NCI-H1417 treated with DMSO at 0.1 percent for 48 hours (cell line): ENCODE data around the gene UBXN7.
"Not testable (repeated sequence)": the region's sequence is repeated elsewhere in the genome, so short reads cannot be mapped to it uniquely, and the experiment has no call there.

Experiments
- DNase-seq: peaks from one replicate; lab custom pipeline; 2025; lab: John Stamatoyannopoulos, UW

UBXN7 gene

DNA sequence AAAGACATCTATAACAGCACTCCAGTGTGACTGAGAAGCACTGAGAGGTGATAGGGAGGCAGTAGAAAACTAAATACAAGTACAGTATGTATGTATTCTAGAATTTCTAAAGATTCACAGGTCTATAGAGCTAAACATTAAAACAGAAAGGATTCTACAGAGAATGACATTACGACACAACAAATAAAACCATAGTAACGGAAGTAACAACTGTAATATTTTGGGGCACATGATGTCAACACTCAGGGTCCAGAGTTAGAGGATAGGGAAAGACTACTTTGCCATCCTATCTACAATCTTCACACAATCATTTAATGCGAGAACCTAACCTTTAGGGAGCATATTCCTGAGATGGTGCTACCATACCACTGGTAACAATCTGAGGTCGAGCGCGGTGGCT, 13.6 kb downstream of the UBXN7 start:
- no peak for DNase-seq

- no peak for DNase-seq
Measured at GRCh38 chr3:196414469-196414868, 17.8 kb downstream of the UBXN7 start.

GRCh38 chr3:196412704-196413103, 19.5 kb downstream of the UBXN7 start:
- no peak for DNase-seq

- DNase-seq = no peak
Measured at GRCh38 chr3:196409409-196409808, 22.8 kb downstream of the UBXN7 start.

DNA sequence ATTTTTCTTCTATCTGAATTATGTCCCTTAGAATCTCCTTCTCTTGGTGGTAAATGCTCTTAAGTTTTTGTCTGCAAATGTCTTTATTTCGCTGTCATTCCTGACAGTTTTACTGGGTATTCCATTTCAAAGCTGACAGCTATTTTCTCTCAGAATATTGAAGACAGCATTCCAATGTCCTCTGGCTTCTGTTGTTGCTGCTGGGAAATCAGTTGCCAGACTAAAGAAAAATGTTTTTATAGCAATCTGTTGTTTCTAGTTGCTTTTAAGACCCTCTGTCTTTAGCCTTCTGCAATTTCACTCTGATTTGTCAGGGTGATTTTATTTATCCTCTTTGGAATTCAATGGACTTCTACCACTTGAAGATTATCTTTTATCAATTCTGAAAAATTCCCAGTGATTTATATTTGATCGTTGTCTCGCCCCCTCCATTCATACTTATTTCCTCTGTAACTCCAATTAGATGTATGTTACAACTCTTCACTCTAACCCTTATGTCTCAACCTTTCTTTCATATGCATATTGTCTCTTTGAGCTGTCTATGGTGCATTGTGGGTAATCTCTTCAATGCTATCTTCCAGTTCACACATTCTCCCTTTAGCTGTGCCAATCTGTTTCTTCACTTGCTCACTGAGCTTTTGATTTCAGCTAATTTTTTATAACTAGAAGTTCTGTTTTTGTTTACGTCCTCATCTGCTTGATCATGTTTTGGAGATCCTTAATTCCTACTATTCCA, 23.5 kb downstream of the UBXN7 start:
- DNase-seq = no peak

- no peak for DNase-seq
Measured at GRCh38 chr3:196406811-196407470, 25.3 kb downstream of the UBXN7 start.

DNA sequence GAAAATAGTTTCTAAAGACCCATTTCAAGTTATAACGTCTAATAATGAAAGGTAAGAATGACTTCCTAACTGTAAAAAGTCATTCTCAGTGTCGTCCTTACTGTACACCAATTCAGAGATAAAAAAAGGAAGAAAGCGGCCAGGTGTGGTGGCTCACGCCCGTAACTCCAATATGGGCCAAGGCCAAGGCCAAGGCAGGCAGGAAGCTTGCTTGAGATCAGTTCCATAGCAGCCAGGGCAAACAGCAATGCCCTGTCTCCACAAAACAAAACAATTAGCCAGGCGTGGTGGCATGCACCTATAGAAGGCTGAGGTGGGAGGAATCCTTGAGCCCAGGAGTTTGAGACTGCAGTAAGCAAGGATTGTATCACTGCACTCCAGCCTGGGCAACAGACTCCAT, 31.9 kb downstream of the UBXN7 start:
- no peak for DNase-seq

DNA sequence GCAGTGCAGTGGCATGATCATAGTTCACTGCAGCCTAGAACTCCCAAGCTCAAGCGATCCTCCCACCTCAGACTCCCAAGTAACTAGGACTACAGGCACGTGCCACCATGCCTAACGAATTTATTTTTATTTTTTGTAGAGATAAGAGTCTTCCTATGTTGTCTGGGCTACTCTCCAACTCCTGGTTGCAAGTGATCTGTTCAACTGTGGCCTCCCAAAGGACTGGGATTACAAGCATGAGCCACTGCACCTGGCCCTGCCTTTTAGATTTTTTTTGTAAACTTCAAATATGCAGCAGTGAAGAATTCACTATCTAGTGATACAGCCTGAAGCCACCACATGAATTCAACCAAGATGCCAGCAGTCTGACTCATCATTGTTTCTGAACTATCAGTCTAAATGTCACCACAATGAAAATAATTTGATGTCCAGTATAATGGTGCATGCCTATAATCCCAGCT, 32.7 kb downstream of the UBXN7 start:
- DNase-seq = no peak

DNA sequence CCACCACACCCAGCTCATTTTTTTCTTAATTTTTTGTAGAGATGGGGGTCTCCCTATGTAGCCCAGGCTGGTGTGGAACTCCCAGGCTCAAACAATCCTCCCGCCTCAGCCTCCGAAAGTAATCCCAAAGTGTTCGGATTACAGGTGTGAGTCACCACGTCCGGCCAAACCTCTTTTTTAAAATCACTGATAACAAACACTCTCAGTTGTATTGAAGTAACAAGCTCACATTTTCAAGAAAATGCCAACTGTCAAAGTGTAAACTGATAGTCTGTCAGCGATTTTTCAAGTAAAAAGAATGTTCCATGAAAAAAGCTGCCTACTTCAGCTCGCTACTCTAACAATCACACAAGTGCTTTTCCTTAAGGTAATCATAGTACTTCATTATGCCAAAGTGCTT, 33.4 kb downstream of the UBXN7 start:
- DNase-seq = no peak

DNA sequence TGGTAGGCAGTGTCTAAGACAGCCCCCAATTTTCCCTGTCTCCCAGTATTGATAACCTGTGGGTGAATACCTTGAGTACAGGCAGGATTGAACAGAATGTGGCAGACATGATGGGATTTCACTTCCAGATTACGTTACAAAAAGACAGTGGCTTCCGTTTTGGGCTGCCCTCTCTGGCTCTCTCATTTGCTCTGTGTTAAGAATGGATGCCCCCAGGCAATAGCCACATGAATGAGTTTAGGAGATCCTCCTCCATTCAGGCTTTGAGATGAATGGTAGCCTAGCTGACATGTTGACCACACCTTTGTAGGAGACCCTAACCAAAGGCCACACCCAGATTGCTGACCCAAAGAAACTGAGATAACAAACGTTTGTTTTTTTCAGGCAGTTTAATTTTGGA, 34.3 kb downstream of the UBXN7 start:
- DNase-seq = no peak

GRCh38 chr3:196390116-196390515, 42.1 kb downstream of the UBXN7 start:
- no peak for DNase-seq

- no peak for DNase-seq
Measured at GRCh38 chr3:196388956-196389355, 43.3 kb downstream of the UBXN7 start.

GRCh38 chr3:196387941-196388340, 44.3 kb downstream of the UBXN7 start:
- not testable (repeated sequence) for DNase-seq

DNA sequence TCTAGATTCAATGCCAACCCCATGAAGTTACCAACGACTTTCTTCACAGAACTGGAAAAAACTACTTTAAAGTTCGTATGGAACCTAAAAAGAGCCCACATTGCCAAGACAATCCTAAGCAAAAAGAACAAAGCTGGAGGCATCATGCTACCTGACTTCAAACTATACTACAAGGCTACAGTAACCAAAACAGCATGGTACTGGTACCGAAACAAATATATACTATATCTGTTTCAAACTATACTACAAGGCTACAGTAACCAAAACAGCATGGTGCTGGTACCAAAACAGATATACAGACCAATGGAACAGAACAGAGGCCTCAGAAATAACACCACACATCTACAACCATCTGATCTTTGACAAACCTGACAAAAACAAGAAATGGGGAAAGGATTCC, 45.4 kb downstream of the UBXN7 start:
- not testable (repeated sequence) for DNase-seq

- not testable (repeated sequence) for DNase-seq
Measured at GRCh38 chr3:196386034-196386433, 46.2 kb downstream of the UBXN7 start.

DNA sequence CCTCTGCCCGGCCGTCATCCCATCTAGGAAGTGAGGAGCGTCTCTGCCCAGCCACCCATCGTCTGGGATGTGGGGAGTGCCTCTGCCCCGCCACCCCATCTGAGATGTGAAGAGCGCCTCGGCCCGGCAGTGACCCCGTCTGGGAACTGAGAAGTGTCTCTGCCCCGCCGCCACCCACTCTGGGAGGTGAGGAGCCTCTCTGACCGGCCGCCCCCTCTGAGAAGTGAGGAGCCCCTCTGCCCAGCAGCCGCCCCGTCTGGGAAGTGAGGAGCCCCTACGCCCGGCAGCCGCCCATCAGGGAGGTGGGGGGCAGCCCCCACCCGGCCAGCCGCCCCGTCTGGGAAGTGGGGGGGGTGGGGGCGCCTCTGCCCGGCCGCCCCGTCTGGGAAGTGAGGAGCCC, 46.8 kb downstream of the UBXN7 start:
- not testable (repeated sequence) for DNase-seq

- no peak for DNase-seq
Measured at GRCh38 chr3:196378146-196378841, 53.9 kb downstream of the UBXN7 start.

- no peak for DNase-seq
Measured at GRCh38 chr3:196377321-196377720, 54.9 kb downstream of the UBXN7 start.

- no peak for DNase-seq
Measured at GRCh38 chr3:196365736-196366135, 66.5 kb downstream of the UBXN7 start.

DNA sequence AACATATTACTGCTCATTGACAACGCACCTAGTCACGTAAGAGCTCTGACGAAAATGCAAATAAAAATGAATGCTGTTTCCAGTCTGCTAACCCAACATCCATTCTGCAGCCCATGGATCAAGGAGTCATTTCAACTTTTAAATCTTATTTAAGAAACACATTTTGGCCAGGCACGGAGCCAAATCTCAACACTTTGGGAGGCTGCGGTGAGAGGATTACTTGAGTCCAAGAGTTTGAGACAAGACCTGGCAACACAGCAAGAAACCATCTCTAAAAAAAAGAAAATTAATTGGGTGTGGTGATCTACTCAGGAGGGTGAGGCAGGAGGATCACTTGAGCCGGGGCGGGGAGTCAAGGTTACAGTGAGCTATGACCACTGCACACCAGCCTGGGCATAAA, 71.6 kb downstream of the UBXN7 start:
- DNase-seq = no peak

GRCh38 chr3:196358540-196358939, 73.7 kb downstream of the UBXN7 start:
- DNase-seq = not testable (repeated sequence)

DNA sequence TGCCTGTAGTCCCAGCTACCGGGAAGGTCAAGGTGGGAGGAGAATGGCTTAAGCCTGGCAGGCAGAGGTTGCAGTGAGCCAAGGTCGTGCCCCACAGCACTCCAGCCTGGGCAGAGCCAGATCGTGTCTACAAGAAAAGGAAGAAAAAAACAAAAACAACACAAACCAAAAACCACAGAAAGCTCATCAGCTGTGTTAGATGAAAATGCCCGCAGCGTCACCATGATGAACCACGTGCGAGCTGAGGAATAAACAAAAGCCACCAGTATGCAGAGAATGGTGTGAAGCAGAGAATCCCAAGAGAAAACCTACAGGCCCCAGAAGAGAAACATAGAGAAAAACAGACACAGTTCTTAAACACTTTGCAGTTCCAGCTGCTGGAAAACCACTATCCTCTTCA, 74.3 kb downstream of the UBXN7 start:
- DNase-seq = no peak

DNA sequence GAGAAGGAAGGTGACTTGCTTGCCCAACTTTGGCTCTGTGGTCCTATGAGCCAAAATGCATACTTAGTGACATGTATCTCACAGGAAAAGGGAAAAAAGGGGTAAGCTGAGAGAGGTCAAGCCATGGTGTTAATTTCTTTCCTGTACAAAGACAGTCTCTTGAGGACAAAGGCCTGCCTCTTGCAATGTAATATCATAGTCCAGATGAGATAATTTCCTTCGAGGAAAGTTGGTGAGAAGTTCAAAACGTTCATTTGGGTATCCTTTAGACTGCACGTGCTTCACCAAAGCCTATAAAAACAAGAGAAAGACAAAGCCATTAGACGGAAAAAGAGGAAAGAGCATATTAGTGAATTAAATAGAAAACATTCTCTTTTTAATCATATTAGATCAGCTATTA, 75.7 kb downstream of the UBXN7 start:
- DNase-seq = no peak
